GM12878 (cell line): ENCODE measurements around the gene PNPLA5. TPM values are rescaled to one million over a fixed set of nuclear protein-coding genes. Genes with fewer than 3 reads are reported as not detected.

Experiments
- ATAC-seq: fragments of 200-7000 bp; cut with Tn5 transposase; 3 replicates; pipeline ENCODE4 v1.9.1; 2020; ENCODE audit warnings: mild to moderate bottlenecking, moderate library complexity
- BruUV-seq: library from RNA; stranded (reverse); fragments of 400-500 nt; replicated peaks from 2 replicates; lab custom pipeline; 2021; lab: Mats Ljungman, UMichigan
- CTCF ChIA-PET: fragments of 300-600 bp; sonication (Branson Sonifier 250); formaldehyde crosslinking; extraction: SDS; loops from one replicate; lab custom pipeline; 2021; ENCODE audit warnings: inconsistent platforms; lab: Yijun Ruan, JAX
- POLR2A ChIA-PET: fragments of 350-600 bp; formaldehyde crosslinking; extraction: SDS; loops from one replicate; lab custom pipeline; 2021; ENCODE audit warnings: inconsistent platforms; lab: Charles Lee
- RAD21 ChIA-PET: fragments of 300-600 bp; sonication (Branson Sonifier 250); formaldehyde crosslinking; loops from one replicate; lab custom pipeline; 2023; ENCODE audit warnings: antibody characterized with exemption; ENCODE audit not compliant: unreplicated experiment; lab: Charles Lee
- SMC1A ChIA-PET: fragments of 300-600 bp; sonication (Branson Sonifier 250); formaldehyde crosslinking; loops from one replicate; lab custom pipeline; 2023; ENCODE audit not compliant: unreplicated experiment, uncharacterized antibody; lab: Charles Lee
- DNase-seq: peaks from one replicate; pipeline ENCODE4 v3.0.0-alpha.2; 2011; ENCODE audit warnings: low read depth, low spot score
- FAIRE-seq: peaks from 3 replicates; lab custom pipeline; 2011; peaks lifted over from hg19 to GRCh38; lab: Jason Lieb, UNC
- H2AFZ ChIP-seq: 2 replicates; pipeline ENCODE4 v1.6.0; 2011; ENCODE audit warnings: low read depth, low read length, control low read depth; ENCODE audit not compliant: control insufficient read depth
- H3K27ac ChIP-seq: 2 replicates; pipeline ENCODE4 v1.5.1; 2011; ENCODE audit warnings: control low read depth; ENCODE audit not compliant: control insufficient read depth, insufficient read depth
- H3K27me3 ChIP-seq, 2 experiments: replicated peaks in 1 of 2; 2 replicates each; pipeline versions ENCODE4 v1.6.0 to v1.6.1; 2011; ENCODE audit warnings: low read length in 1 of 2; ENCODE audit not compliant: control insufficient read depth in 2 of 2, insufficient read depth in 2 of 2
- H3K36me3 ChIP-seq, 2 experiments: 2 replicates each; pipeline ENCODE4 v1.5.1; 2011; ENCODE audit warnings: low read length in 1 of 2; ENCODE audit not compliant: control insufficient read depth in 2 of 2, insufficient read depth in 2 of 2
- H3K4me1 ChIP-seq: 2 replicates; pipeline ENCODE4 v1.6.1; 2011; ENCODE audit warnings: mild to moderate bottlenecking, low read length, moderate library complexity, mixed read lengths; ENCODE audit not compliant: control insufficient read depth, insufficient read depth
- H3K4me2 ChIP-seq: 2 replicates; pipeline ENCODE4 v1.6.0; 2011; ENCODE audit warnings: control low read depth; ENCODE audit not compliant: control insufficient read depth, insufficient read depth
- H3K4me3 ChIP-seq: fragments of 200-600 bp; sonication (generic); 2 replicates; pipeline ENCODE4 v1.5.1; 2016
- H3K79me2 ChIP-seq: 2 replicates; pipeline ENCODE4 v1.6.0; 2011; ENCODE audit warnings: low read length; ENCODE audit not compliant: control insufficient read depth, insufficient read depth
- H3K9ac ChIP-seq: 2 replicates; pipeline ENCODE4 v1.8.0; 2011; ENCODE audit warnings: low read length, control low read depth, mixed read lengths; ENCODE audit not compliant: control insufficient read depth, insufficient read depth
- H3K9me3 ChIP-seq: replicated peaks from 3 replicates; pipeline ENCODE4 v1.5.1; 2011; ENCODE audit warnings: mild to moderate bottlenecking, low read length; ENCODE audit not compliant: control insufficient read depth, insufficient read depth
- H4K20me1 ChIP-seq: 2 replicates; pipeline ENCODE4 v1.6.0; 2011; ENCODE audit not compliant: control insufficient read depth, insufficient read depth
- ATF7 ChIP-seq: fragments of 450-650 bp; IDR thresholded peaks from 2 replicates; pipeline ENCODE4 v1.6.1; 2016; ENCODE audit warnings: low read depth, mild to moderate bottlenecking
- BMI1 ChIP-seq: fragments of 450-650 bp; IDR thresholded peaks from 2 replicates; pipeline ENCODE4 v1.6.1; 2016; ENCODE audit warnings: mild to moderate bottlenecking, moderate library complexity, borderline replicate concordance
- CHD4 ChIP-seq: fragments of 200-600 bp; sonication (generic); IDR thresholded peaks from 2 replicates; pipeline ENCODE4 v1.6.1; 2016; ENCODE audit warnings: mild to moderate bottlenecking
- HDAC2 ChIP-seq: fragments of 200-600 bp; sonication (generic); IDR thresholded peaks from 2 replicates; pipeline ENCODE4 v1.6.1; 2017
- IRF5 ChIP-seq: fragments of 450-650 bp; IDR thresholded peaks from 2 replicates; pipeline ENCODE4 v1.6.1; 2017; ENCODE audit warnings: borderline replicate concordance
- JUND ChIP-seq: IDR thresholded peaks from 2 replicates; pipeline ENCODE4 v1.6.1; 2012; ENCODE audit warnings: low read depth, mild to moderate bottlenecking, low read length, improper control_type of control experiment, moderate library complexity
- LARP7 ChIP-seq: fragments of 450-650 bp; IDR thresholded peaks from 2 replicates; pipeline ENCODE4 v1.6.1; 2017; ENCODE audit warnings: mild to moderate bottlenecking
- MLLT1 ChIP-seq: fragments of 450-650 bp; IDR thresholded peaks from 2 replicates; pipeline ENCODE4 v1.6.1; 2016; ENCODE audit warnings: mild to moderate bottlenecking
- NFXL1 ChIP-seq: fragments of 450-650 bp; IDR thresholded peaks from 2 replicates; pipeline ENCODE4 v1.6.1; 2017; ENCODE audit warnings: antibody characterized with exemption, mild to moderate bottlenecking, borderline replicate concordance
- POLR2AphosphoS2 ChIP-seq: IDR thresholded peaks from 2 replicates; pipeline ENCODE4 v1.6.1; 2011; ENCODE audit warnings: low read depth, mild to moderate bottlenecking, low read length, improper control_type of control experiment, moderate library complexity
- RFX5 ChIP-seq: IDR thresholded peaks from 2 replicates; pipeline ENCODE4 v1.6.1; 2011; ENCODE audit warnings: low read depth, low read length, improper control_type of control experiment
- SRF ChIP-seq, 2 experiments: IDR thresholded peaks; 2 replicates each; pipeline ENCODE4 v1.6.1; 2011; ENCODE audit warnings: low read depth in 2 of 2, low read length in 2 of 2, mild to moderate bottlenecking in 1 of 2, moderate library complexity in 1 of 2
- SUZ12 ChIP-seq: fragments of 200-600 bp; sonication (generic); IDR thresholded peaks from one replicate; pipeline ENCODE4 v1.6.1; 2018; ENCODE audit warnings: antibody characterized with exemption, mild to moderate bottlenecking; ENCODE audit not compliant: unreplicated experiment
- TCF12 ChIP-seq: IDR thresholded peaks from 2 replicates; pipeline ENCODE4 v1.6.1; 2011; ENCODE audit warnings: low read depth, mild to moderate bottlenecking, low read length
- ZNF24 ChIP-seq: fragments of 450-650 bp; IDR thresholded peaks from 2 replicates; pipeline ENCODE4 v1.6.1; 2017; ENCODE audit warnings: antibody characterized with exemption, mild to moderate bottlenecking
- ZNF274 ChIP-seq: IDR thresholded peaks from one replicate; pipeline ENCODE4 v1.8.0; 2011; ENCODE audit not compliant: insufficient read length, insufficient read depth
- WGBS: methylation state at CpG from one replicate; pipeline ENCODE4 v1.1.6; 2016; ENCODE audit warnings: low lambda C conversion rate; ENCODE audit not compliant: insufficient replicate concordance, insufficient coverage; ENCODE audit errors: missing lambda C conversion rate; 5-methylcytosine and 5-hydroxymethylcytosine counted together
- in situ Hi-C: fragments of 300-500 bp; cut with MboI; formaldehyde crosslinking; loops from 9 replicates; pipeline ENCODE4 v1.14.3; 2018; ENCODE audit warnings: mixed read lengths
- intact Hi-C: fragments of 100-400 bp; cut with micrococcal nuclease; formaldehyde crosslinking; loops from one replicate; pipeline ENCODE4 v1.14.2; 2022; ENCODE audit not compliant: unreplicated experiment
- polyA plus RNA-seq, 11 experiments: library from polyadenylated mRNA; depleted of rRNA in 4 of 11; unstranded in 6 of 11; stranded (reverse) in 5 of 11; fragments of >200 nt; fragmentation: Nextera tagmentation in 4 of 11; fragmentation: Illumina TruSeq in 1 of 11; extraction: Ambion mirVana in 4 of 11; extraction: Trizol in 1 of 11; gene quantifications; 1 replicate in 1 of 11; 2 replicates in 10 of 11; pipeline versions ENCODE4 v1.2.1 to v1.2.3, GENCODE V29; 2011 to 2016; ENCODE audit warnings: inconsistent platforms in 2 of 11, missing spikeins in 2 of 11, low read depth in 1 of 11
- total RNA-seq, 4 experiments: library from RNA; depleted of rRNA in 3 of 4; stranded (reverse); fragments of >200 nt in 3 of 4; fragmentation: Illumina TruSeq in 1 of 4; extraction: Trizol in 1 of 4; gene quantifications; 2 replicates each; pipeline versions ENCODE4 v1.2.1 to v1.2.3, GENCODE V29; 2013 to 2021
- TF ChIP-seq, protein P1 (sequence below): fragments of 450-650 bp; IDR thresholded peaks from 2 replicates; pipeline ENCODE4 v1.6.1; 2017; ENCODE audit warnings: mild to moderate bottlenecking, moderate library complexity
- TF ChIP-seq, protein P2 (sequence below): IDR thresholded peaks from 2 replicates; pipeline ENCODE4 v1.6.1; 2012; ENCODE audit warnings: low read depth, low read length, improper control_type of control experiment

PNPLA5 gene
- total and polyA plus RNA-seq, 10 of the 15 experiments (the other 5 are each of a cell fraction or from before 2014, with no cell fraction given): not detected

DNA sequence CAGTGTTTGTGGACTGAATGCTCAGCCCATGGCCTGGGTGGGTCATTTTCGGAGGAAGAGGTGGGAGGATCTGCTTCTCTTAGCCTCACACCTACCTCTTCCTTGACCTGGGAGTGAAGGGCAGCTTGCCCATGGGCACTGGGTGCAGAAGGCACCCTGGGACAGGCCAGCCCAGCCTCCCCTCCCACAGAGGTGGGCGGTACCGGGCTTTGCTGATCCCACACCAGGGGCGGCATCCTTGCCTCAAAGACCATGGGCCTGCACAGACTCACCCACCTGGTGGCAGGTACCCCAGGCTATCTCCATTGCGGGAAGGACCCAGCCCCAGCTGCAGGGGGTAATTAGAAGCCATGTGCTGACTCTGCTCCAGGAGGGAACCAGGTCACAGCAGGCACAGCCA is 1.5 kb upstream of the PNPLA5 start:
- Histone ChIP-seq H3K9ac (no peak overlapping the region), H4K20me1 (no peaks in the 10 kb centered on the region; the same call in none of the 2 replicates), H3K4me3 (no peak overlapping the region), H3K4me2 (no peak overlapping the region), H3K27ac (no peak overlapping the region), H3K9me3 (no peaks in the 10 kb centered on the region), H2AFZ (no peak overlapping the region), H3K27me3 (peaks cover 11 to 13% of the 10 kb centered on the region in 2 experiments; a peak in 3 of 4 replicates), H3K36me3 (no peaks in the 10 kb centered on the region), H3K79me2 (no peaks in the 10 kb centered on the region), H3K4me1 (no peaks in the 10 kb centered on the region)
- TF ChIP-seq TCF12 (no peak), POLR2AphosphoS2 (no peak), ZNF24 (no peak), SUZ12 (no peak), ZNF274 (no peak), JUND (no peak), MLLT1 (no peak), SRF (IDR thresholded peaks at IDR 0.05; ENCODE audit: low read depth in 2 of 2, low read length in 2 of 2) (no peak), IRF5 (no peak), LARP7 (no peak), HDAC2 (no peak), ATF7 (no peak), BMI1 (no peak), RFX5 (no peak), CHD4 (no peak), NFXL1 (no peak)
- TF ChIP-seq, protein P1, sequence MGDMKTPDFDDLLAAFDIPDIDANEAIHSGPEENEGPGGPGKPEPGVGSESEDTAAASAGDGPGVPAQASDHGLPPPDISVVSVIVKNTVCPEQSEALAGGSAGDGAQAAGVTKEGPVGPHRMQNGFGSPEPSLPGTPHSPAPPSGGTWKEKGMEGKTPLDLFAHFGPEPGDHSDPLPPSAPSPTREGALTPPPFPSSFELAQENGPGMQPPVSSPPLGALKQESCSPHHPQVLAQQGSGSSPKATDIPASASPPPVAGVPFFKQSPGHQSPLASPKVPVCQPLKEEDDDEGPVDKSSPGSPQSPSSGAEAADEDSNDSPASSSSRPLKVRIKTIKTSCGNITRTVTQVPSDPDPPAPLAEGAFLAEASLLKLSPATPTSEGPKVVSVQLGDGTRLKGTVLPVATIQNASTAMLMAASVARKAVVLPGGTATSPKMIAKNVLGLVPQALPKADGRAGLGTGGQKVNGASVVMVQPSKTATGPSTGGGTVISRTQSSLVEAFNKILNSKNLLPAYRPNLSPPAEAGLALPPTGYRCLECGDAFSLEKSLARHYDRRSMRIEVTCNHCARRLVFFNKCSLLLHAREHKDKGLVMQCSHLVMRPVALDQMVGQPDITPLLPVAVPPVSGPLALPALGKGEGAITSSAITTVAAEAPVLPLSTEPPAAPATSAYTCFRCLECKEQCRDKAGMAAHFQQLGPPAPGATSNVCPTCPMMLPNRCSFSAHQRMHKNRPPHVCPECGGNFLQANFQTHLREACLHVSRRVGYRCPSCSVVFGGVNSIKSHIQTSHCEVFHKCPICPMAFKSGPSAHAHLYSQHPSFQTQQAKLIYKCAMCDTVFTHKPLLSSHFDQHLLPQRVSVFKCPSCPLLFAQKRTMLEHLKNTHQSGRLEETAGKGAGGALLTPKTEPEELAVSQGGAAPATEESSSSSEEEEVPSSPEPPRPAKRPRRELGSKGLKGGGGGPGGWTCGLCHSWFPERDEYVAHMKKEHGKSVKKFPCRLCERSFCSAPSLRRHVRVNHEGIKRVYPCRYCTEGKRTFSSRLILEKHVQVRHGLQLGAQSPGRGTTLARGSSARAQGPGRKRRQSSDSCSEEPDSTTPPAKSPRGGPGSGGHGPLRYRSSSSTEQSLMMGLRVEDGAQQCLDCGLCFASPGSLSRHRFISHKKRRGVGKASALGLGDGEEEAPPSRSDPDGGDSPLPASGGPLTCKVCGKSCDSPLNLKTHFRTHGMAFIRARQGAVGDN: no peak
- TF ChIP-seq, protein P2, sequence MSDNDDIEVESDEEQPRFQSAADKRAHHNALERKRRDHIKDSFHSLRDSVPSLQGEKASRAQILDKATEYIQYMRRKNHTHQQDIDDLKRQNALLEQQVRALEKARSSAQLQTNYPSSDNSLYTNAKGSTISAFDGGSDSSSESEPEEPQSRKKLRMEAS: no peak
- 0% methylated on average over 5 of the region's 5 CpGs for WGBS
- ChIA-PET POLR2A (no interaction called here), RAD21 (no interaction called here), CTCF (interaction anchor here (1.0 kb wide), 1 partner anchor 10 kb away, joined by 3 read pairs; no protein-coding TSS in a partner anchor), SMC1A (no interaction called here)
- no TSS peak for BruUV-seq
- FAIRE-seq (no peak), DNase-seq (no peak), ATAC-seq (no peak)
- intact Hi-C loops: no loop called here
- in situ Hi-C loops: no loop called here
